AG09309 (cell line): ENCODE data around the gene TNNT2.

Experiments used
- DNase-seq: peaks from one replicate; pipeline ENCODE4 v3.0.0-alpha.2; 2010; ENCODE audit warnings: low read depth
- H3K4me3 ChIP-seq: 2 replicates; pipeline ENCODE4 v1.5.1; 2011; ENCODE audit warnings: mild to moderate bottlenecking, low read depth, low read length, moderate library complexity; ENCODE audit not compliant: control insufficient read depth
- CTCF ChIP-seq: IDR thresholded peaks from 2 replicates; pipeline ENCODE4 v1.5.1; 2011; ENCODE audit warnings: mild to moderate bottlenecking, low read depth, low read length, inconsistent platforms; ENCODE audit not compliant: insufficient read depth, control insufficient read depth; ENCODE audit errors: missing control alignments

Gene TNNT2

GRCh38 chr1:201324821-201325677 lies 52.4 kb downstream of the TNNT2 start:
- TF ChIP-seq CTCF: no peak
- DNase-seq: no peak
- H3K4me3 ChIP-seq: no peak overlapping the region

- DNase-seq: no peak
- no peak for TF ChIP-seq CTCF
- no peak overlapping the region for H3K4me3 ChIP-seq
Observed at GRCh38 chr1:201324306-201324705, 53.2 kb downstream of the TNNT2 start.

GRCh38 chr1:201322653-201323510 lies 54.6 kb downstream of the TNNT2 start:
- no peak for TF ChIP-seq CTCF
- DNase-seq: no peak

GRCh38 chr1:201321826-201322390 lies 55.6 kb downstream of the TNNT2 start:
- H3K4me3 ChIP-seq: no peak overlapping the region
- DNase-seq: no peak
- no peak for TF ChIP-seq CTCF

More at GRCh38 chr1:201322653-201323510, 54.6 kb downstream of the TNNT2 start:
- no peak overlapping the region for H3K4me3 ChIP-seq

- no peak for DNase-seq
- TF ChIP-seq CTCF: no peak
- no peak overlapping the region for H3K4me3 ChIP-seq
Observed at GRCh38 chr1:201320168-201320788, 57.2 kb downstream of the TNNT2 start.

- H3K4me3 ChIP-seq: no peak overlapping the region
- no peak for TF ChIP-seq CTCF
- DNase-seq: no peak
Observed at GRCh38 chr1:201319631-201320030, 57.8 kb downstream of the TNNT2 start.
